Right forelimb (tissue), 1 donor: Measurements from ENCODE around the gene NOB1.
"Not testable (repeated sequence)": the region's sequence is repeated elsewhere in the genome, so short reads cannot be mapped to it uniquely, and the experiment has no call there.

Source experiments
- DNase-seq: peaks from one replicate; pipeline ENCODE4 v3.0.0-alpha.2; 2018

Gene NOB1

DNA sequence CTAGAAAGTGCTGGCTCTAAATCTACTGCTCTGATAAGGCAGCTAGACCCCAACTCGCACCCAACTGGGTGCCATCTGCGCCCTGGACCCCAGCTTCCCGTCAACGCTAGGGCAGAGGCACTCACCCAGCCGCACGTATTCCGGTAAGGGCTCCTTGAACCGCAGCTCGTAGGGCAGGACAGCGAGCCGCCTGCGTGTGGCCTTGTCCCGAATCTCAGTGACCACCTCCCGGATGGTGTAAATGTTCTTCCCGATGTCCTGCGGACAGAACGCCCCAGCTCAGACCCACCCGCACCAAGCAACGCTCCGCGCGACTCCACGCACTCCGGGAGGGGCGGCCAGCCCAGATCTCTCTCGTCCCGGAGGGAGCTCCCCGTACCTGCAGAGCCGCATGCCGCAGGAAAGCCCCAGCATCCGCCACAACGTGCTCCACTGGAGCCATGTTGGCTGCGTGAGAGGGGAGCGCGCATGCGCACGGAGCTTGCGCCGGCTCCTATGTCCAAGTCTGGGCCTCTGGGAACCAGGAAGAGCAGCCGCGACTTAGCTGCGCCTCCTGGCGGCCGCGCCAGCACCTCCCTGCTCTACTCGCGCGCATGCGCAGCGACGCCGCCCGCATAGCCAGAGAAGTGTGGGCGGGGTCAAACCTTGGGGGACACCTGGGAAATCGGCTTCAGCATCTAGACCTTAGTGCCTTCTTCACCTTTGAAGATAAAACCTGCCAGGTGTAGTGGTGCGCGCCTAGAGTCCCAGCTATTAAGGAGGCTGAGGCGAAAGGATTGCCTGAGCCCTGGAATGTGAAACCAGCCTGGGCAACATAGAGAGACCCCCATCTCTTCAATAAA lies at the start of gene NOB1:
TSS of gene NOB1 (minus strand) at position 458 of the 842 bp plus-strand sequence. CDS start at position 442, 16 bp downstream.
- peak; percentile 97 for DNase-seq

DNA sequence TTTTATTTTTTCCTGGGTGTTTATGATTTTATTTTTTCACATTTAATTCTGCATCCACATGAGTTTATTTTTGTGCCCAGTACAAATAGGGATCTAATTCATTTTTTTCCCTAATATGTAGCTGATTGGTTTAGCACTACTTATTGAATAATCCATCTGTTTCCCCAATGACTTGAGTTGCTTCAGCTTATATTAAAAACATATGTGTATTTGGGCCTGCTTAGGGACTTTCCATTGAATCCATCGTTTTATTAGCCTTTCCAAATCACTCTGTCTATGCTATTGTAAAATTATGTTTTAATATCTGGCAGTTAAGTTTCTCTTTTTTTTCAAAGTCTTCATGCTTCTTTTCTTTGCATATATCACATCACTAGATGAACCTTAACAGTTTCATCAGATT lies 49.6 kb upstream of the NOB1 start:
- DNase-seq, result no peak

DNA sequence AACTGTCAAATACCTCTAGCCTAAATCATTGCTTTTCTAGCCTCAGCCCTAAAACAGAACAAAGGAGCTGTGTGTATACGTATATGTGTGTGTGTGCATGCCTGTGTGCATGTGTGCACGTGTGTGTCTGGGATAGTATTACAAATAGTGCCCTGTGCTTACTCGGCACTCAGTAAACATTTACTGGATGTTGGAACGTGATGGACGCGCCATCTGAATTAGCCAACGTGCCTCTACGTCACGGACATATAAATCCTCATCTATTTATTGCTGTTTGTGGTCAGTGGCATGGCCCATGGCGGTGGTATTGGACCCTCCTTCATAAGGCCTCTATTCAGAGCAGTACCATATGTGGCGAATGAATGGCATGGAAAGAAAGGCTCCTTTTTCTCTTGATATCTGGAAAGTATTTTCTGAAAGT lies 44.9 kb upstream of the NOB1 start:
- peak; percentile 49 for DNase-seq

DNA sequence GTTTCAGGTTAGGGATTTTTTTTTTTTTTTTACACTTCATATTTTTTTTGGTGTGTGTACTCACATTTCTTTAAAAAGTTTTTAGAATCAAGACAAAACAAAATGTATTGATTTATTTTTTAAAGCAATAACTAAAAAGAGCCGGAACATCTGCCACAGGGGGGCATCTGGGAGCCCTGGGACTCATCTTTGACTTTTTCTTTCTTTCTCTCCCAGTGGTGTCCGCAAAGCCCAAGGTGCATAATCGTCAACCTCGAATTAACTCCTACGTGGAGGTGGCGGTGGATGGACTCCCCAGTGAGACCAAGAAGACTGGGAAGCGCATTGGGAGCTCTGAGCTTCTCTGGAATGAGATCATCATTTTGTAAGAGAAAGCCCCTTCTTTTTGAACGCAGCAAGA lies 43.7 kb upstream of the NOB1 start:
- DNase-seq, result no peak

DNA sequence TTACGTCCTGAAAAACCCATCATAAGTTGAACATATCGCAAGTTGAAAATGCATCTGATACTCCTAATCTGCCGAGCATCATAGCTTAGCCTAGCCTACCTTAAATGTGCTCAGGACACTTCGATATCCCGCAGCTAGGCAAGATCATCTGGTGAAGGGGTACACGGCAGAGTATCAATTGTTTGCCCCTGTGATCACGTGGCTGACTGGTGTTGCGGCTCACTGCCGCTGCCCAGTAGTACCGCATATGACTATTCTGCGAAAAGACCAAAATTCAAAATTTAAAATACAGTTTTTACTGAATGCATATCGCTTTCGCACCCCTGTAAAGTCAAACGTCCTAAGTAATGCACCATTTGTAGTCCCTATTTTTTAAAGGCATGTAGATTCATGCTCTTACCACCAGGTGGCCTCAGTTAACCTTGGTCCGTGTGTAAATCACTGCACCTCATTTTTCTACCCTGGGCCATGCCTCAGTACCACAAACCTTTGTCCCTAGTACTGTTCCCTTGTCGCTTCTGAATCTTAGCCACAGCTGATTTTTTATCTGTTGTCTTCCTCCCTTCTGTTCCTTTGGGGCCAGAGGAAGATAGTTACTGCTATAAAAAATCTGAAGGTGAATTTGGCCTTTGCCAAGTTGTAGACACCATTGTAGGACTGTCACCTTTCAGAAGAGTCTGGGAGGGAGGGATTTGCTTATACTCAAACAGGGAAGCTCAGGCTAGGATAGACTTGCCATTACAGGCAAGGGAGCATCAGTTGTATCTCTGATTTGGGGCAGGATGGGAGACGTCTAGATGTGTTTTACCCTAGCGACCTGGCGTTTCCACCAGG lies 41.8 kb upstream of the NOB1 start:
- DNase-seq, result peak; percentile 70

DNA sequence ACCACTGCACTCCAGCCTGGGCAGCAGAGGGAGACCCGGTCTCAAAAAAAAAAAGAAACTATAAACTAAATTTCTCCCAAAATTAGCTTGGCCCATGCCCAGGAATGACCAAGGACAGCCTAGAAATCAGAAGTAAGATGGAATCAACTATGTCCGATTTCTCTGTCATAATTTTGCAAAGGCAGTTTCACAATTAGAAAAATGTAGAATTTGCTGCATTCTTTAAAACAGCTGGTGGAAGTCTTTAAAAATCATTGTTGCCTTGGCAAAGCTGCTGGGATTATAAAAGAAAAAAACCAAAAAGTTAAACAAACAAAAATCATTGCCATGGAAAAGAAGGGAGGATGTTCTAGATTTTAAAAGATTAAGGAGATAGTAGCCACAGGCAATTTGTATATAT lies 39.8 kb upstream of the NOB1 start:
- DNase-seq, result no peak

DNA sequence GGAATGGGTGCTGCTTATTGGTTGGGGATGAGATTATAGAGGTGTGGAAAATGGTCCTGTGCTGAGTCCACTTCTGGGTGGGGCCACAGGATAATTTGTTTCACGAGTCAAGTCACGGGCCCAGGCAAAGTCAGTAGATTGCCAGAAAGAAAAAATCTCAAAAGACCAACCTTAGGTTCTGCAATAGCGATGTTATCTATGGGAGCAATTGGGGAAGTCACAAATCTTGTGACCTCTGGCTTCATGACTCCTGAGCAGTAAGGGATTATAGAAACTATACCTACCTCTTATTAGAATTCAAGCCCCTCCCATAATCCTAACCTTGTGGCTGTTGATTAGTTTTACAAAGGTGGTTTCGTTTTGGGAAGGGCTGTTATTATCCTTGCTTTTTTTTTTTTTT lies 38.8 kb upstream of the NOB1 start:
- DNase-seq, result no peak

DNA sequence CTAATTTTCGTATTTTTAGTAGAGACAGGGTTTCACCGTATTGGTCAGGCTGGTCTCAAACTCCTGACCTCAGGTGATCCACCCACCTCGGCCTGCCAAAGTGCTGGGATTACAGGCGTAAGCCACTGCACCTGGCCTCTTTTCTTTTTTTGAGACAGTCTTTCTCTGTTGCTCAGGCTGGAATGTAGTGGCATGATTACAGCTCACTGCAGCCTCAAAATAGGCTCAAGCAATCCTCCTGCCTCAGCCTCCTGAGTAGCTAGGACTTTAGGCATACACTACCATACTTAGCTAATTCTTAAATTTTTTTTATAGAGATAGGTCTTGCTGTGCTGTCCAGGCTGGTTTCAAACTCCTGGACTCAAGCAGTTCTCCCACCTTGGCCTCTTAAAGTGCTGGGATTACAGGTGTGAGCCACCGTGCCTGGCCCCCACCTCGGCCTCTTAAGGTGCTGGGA lies 36.7 kb upstream of the NOB1 start:
- DNase-seq, result not testable (repeated sequence)

DNA sequence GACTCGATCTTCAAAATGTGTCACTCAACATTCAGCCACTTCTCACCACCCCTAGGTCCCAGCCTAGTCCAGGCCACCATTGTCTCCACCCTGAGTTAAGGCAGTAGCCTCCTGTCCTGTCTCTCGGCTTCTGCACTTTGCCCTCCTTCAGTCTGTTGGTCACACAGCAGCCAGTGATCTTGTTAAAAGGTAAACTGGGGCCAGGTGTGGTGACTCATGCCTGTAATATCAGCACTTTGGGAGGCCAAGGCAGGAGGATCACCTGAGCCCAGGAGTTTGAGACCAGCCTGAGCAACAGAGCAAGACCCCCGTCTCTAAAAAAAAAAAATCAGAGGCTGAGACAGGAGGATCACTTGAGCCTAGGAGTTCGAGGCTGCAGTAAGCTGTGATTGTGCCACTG lies 33.2 kb upstream of the NOB1 start:
- DNase-seq, result no peak

DNA sequence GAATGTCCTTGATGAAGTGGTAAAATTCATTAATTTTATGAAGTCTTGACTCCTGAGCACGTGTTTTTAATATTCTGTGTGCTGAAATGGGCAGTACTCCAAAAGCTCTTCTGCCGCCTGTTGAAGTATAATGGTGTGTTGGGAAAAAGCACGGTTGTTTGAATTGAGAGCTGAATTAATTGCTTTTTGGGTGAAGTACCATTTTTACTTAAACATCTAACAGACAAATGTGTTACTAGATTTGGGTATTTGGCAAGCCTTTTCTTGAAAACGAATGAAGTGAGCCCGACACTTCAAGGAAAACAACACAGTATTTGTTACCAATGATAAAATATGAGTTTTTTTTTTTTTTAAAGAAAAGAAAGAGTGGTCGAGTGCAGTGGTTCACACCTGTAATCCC lies 29.9 kb upstream of the NOB1 start:
- DNase-seq, result no peak

DNA sequence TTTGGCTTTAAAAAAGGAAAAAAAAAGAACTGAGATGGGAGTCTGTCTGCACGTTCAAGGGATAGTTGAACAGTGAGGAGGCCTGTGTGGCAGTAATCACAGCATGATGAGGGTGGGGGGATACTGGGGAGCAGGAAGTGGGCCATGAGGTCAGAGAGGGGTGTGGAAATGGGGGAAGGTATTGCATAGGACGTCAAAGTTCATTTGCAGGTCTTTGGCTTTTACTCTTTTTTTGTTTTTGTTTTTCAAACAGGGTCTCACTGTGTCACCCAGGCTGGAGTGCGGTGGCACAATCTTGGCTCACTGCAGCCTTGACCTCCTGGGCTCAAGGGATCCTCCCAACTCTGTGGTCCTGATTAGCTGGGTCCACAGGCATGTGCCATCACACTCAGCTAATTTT lies 26.4 kb upstream of the NOB1 start:
- no peak for DNase-seq

DNA sequence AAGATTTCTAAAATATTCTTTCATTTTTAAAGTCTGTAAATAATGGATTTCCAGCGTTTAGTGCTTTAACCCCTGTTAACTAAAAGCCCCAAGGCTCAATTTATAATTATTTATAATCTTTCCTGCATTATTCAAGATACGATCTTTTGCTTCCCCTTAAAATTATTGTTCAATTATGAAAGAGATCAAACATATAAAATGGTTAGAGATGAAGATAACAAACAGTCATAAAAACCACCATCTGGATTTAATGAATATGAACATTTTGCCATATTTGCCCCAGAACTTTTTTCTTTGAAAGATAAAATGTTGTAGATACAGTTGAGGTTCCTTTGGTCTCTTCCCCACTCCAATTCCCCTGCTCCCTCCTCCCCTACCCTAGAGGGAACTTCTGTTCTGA lies 25.0 kb upstream of the NOB1 start:
- no peak for DNase-seq

DNA sequence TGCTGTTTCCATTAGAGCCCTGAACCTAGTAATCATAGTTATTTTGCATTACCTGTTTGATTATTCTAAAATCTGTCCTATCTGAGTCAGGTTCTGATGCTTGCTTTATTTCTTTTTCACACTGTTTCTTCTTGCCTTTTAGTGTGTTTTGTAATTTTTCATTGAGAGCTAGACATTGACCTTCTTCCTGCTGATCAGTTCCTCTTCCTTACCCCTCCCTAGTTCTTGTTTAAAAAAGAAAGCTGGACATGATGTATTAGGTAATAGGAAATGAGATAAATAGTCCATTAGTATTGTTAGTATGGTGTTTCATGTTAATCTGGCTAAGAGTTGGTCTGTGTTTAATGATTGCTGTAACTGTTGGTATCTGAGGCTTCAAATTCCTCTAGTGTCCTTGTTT lies 20.8 kb upstream of the NOB1 start:
- no peak for DNase-seq

DNA sequence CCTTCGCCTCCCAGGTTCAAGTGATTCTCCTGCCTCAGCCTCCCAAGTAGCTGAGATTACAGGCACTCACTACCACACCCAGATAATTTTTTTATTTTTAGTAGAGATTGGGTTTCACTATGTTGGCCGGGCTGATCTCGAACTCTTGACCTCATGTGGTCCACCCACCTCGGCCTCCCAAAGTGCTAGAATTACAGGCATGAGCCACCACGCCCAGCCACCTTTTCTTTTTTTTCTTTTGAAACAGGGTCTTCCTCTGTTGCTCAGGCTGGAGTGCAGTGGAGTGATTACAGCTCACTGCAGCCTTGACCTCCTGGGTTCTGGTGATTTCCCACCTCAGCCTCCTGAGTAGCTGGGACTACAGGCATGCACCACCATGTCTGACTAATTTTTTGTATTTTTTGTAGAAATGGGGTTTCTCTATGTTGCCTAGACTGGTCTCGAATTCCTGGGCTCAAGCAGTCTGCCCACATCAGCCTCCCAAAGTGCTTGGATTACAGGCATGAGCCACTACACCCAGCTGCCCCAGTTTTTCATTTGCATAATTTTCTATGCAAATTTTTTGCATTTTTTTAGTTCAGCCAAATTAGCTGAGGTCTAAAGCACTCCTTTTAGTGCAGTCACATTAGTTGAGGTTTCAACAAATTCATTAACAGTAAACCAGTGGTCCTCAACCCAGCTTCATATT lies 18.7 kb upstream of the NOB1 start:
- no peak for DNase-seq

DNA sequence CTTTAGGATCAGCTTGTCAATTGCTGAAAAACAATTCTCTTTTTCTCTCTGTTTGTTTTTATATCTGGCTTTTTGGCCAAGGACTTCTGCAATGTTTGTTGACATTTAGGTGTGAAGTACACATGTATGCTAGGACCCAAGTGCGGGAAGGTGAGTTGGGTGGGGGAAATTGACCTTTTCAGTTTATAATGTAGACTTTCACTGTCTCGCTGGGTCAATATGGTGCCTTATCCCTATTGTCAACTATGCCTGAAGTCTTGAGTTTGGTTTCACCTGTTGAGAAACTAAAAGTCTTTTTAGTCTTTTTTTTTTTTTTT lies 16.9 kb upstream of the NOB1 start:
- no peak for DNase-seq

DNA sequence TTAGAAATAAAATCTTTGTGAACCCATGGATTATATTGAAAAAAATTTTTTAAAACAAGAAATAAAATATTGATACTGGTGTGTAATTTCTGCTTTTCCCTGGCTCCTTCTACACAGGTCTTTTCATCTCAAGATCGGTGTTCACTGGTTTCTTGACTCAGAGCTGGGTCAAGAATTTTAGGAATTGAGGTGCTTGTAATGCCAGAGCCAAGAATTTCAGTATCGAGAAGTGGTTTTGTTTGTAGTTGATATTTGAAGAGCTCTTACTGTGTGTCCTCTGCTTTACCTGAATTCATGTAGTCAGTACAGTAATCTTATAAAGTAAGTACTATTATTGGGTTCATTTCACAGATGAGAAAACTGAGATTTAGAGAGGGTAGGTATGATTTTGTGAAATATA lies 14.7 kb upstream of the NOB1 start:
- no peak for DNase-seq

DNA sequence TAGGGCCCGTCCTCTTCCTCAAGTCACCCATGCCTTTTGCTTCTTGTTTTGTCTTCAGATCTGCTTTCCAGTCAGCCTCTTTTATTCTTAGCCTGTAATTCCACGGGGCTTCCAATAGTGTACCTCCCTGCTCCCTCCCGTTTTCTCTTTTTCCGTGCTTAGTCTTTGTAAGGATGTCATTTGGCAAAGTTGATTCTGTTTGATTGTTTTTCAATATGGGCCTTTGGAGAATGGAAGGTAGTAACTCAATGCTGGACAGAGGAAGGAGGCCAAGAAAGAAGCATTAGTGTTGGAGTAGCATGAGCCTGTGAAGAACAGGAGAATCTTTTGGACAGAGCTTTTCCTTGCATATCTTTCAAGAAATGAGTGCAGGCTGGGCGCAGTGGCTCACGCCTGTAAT lies 13.9 kb upstream of the NOB1 start:
- DNase-seq, result no peak

DNA sequence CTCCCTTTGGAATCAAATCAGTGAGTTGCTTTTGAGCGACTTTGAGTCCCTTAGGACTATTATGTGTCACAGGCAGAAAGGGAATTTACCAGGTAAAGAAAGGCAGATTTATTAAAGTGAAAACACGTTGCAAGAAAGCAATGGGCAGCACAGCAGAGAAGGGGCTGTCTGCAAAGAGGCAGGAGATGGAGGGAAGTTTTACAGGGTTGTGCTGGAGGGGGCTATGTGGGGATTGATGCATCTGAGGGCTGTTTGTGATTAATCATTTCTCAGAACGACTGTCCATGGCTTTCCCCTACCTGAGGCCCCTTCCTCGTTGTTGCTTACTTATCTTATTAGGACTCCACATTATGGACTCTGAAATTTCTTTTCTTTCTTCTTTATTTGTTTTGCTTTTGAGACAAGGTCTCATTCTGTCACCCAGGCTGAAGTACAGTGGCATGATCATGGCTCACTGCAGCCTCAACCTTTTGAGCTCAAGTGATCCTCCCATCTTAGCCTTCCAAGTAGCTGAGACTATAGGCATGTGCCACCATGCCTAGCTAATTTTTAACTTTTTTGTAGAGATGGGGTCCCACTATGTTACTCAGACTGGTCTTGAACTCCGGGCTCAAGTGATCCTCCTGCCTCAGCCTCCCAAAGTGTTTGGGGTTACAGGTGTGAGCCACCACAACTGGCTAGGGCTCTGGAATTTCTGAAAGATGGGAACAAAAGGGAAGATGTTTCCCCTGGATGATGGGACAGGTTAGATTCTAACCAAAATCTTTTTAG lies 12.9 kb upstream of the NOB1 start:
- DNase-seq, result no peak

DNA sequence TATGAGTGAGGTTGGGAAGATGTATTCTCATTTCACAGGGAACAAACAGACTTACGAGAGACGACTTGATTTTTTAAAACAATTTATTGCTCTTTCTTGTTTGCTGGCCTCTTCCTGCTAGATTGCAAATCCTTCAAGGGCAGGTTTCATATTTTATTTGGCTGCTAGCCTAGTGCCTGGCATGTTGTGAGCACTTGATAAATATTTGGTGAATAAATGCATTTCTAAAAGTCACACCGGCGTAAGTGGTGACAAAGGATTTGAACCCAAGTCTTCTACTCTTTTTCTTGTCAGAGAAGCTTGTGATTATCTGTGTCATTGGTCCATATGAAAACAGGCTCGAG lies 8.8 kb upstream of the NOB1 start:
- DNase-seq, result no peak

DNA sequence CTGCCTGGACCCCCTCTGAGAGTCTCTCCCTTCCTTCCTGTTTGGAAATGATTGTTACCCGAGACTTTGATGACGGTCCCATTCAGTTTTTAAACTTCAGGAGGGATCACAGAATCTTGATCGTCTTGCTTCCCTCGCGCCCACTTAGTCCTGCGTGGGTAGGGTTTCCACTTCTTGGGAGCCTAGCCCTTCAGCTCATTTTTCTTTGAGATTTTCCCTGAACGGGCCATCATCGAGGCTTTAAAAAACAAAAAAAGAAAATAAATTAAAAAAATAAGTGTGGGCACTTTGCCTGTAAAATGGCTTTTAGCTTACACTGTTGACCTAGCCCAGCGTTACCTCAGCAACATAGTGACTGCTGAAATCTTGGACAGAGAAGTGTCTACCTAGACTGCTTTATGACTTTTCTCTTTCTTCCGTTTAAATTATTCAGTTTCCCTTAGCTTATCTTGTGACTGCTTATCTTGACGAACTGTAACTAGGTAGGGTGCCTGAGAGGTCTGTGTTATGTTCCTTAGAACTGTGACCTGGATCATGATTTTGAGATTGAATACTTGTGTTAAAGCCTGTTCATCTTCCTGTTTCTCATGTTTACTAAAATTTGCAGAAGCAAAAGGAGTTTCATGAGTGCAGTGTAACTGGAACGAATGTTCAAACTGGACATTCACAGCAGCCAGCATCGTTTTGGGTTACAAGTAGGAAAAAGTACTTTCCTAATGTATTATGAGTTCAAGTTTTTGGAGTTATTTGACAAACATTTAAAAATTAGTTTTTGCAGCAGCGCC lies 8.3 kb upstream of the NOB1 start:
- no peak for DNase-seq

DNA sequence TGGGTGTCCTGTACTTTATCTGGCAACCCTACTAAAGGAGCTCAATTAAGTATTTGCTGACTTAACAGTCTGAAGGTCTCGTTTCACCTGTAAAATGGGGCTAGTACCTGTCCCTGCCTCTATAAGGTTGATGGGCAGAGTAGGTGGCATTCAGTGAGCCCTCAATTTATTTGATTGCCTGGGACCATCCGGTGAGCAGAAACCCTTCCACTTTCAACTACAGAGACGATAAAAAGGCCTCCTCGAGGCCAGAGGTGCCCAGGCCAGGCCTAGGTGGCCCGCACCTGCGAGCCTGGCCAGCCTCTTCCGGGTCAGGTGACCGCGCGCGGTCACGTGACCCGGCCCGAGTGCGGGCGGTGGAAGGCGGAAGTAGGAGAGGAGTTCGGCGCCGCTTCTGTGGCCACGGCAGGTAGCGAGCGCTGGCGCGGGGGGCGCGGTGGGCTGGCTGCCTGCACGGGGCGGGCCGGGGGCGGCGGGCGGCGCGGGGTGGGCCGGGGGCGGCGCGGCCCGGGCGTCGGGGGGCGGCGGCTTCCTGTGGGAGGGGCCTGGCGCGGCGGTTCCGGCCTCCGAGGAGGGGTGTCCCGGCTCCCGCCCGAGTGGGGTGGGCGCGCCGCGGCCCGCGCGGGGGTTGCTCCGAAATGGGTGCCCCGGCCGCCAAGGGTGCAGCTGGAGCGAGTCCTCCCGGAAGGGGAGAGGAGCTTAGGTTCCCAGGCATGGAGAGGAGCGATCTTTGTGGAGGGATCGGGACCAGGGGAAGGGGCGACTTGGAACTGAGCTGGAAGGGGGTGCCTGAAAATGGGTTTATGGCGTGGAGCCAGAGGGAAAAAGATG lies 7.5 kb upstream of the NOB1 start, which contains the start of gene WWP2:
TSS of gene WWP2 (plus strand) at position 350 of the 831 bp plus-strand sequence. CDS start 24,679 bp downstream, outside the sequence.
- DNase-seq, result peak; percentile 88
